Measurements from ENCODE around the gene CCT6B. TPM values are rescaled to one million over a fixed set of nuclear protein-coding genes. Genes with fewer than 3 reads are reported as not detected.
A peak's percentile ranks its signal among the peaks of the same experiment; 100 is the strongest.

Gene CCT6B
- total and polyA plus RNA-seq, 9 of the 15 experiments (the other 6 are each of a cell fraction or from before 2014, with no cell fraction given), result 0.25 to 0.91 (median 0.58) TPM

DNA sequence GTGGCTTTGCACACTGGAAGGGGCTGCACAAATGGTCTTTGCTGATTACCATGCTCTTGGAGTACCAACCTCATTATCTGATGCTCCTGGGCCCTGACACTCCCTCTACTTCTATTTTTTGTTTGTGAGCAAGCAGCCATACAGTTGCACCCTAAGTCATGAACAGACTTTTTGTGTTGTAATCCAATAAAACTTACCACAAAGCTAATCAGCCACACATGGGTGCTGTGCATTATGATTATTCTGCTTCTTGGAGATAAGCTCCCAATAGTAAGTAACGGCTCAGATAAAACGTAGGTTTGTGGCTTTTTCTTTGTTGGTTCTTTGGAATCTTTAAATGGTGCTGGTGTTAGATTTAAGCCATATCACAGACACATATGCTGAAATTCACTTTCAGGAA, 76.2 kb downstream of the CCT6B start (continued):
- TF ChIP-seq CBX2 (IDR thresholded peaks at IDR 0.05; ENCODE audit: insufficient read depth, low read length, poor library complexity, severe bottlenecking) (no peak), SNAPC5 (CRISPR knock-in tag; IDR thresholded peaks at IDR 0.05) (no peak), EGR1 (conservative IDR thresholded peaks at IDR 0.05) (no peak), JUND (IDR thresholded peaks at IDR 0.05; ENCODE audit: borderline replicate concordance, low read depth, low read length) (peak; percentile 39; the same call in 1 of the 2 replicates), JUND (tag; IDR thresholded peaks at IDR 0.05; ENCODE audit: borderline replicate concordance, low read depth, low read length) (no peak; the same call in 2 of the 3 replicates), NONO (IDR thresholded peaks at IDR 0.05; ENCODE audit: low read depth in 2 of 2, low read length in 1 of 2) (peak in 1 of 2 experiments; percentile 20; a peak in 1 of 4 replicates), CEBPB (tag; IDR thresholded peaks at IDR 0.05) (peak; percentile 52), CHCHD3 (CRISPR knock-in tag; IDR thresholded peaks at IDR 0.05) (no peak), SIN3B (IDR thresholded peaks at IDR 0.05; ENCODE audit: low read depth) (no peak), BHLHE40 (IDR thresholded peaks at IDR 0.05; ENCODE audit: low read length) (peak; percentile 64)
- TF ChIP-seq, protein P1, sequence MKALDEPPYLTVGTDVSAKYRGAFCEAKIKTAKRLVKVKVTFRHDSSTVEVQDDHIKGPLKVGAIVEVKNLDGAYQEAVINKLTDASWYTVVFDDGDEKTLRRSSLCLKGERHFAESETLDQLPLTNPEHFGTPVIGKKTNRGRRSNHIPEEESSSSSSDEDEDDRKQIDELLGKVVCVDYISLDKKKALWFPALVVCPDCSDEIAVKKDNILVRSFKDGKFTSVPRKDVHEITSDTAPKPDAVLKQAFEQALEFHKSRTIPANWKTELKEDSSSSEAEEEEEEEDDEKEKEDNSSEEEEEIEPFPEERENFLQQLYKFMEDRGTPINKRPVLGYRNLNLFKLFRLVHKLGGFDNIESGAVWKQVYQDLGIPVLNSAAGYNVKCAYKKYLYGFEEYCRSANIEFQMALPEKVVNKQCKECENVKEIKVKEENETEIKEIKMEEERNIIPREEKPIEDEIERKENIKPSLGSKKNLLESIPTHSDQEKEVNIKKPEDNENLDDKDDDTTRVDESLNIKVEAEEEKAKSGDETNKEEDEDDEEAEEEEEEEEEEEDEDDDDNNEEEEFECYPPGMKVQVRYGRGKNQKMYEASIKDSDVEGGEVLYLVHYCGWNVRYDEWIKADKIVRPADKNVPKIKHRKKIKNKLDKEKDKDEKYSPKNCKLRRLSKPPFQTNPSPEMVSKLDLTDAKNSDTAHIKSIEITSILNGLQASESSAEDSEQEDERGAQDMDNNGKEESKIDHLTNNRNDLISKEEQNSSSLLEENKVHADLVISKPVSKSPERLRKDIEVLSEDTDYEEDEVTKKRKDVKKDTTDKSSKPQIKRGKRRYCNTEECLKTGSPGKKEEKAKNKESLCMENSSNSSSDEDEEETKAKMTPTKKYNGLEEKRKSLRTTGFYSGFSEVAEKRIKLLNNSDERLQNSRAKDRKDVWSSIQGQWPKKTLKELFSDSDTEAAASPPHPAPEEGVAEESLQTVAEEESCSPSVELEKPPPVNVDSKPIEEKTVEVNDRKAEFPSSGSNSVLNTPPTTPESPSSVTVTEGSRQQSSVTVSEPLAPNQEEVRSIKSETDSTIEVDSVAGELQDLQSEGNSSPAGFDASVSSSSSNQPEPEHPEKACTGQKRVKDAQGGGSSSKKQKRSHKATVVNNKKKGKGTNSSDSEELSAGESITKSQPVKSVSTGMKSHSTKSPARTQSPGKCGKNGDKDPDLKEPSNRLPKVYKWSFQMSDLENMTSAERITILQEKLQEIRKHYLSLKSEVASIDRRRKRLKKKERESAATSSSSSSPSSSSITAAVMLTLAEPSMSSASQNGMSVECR (CRISPR knock-in tag; IDR thresholded peaks at IDR 0.05), result no peak
- TF ChIP-seq, protein P2, sequence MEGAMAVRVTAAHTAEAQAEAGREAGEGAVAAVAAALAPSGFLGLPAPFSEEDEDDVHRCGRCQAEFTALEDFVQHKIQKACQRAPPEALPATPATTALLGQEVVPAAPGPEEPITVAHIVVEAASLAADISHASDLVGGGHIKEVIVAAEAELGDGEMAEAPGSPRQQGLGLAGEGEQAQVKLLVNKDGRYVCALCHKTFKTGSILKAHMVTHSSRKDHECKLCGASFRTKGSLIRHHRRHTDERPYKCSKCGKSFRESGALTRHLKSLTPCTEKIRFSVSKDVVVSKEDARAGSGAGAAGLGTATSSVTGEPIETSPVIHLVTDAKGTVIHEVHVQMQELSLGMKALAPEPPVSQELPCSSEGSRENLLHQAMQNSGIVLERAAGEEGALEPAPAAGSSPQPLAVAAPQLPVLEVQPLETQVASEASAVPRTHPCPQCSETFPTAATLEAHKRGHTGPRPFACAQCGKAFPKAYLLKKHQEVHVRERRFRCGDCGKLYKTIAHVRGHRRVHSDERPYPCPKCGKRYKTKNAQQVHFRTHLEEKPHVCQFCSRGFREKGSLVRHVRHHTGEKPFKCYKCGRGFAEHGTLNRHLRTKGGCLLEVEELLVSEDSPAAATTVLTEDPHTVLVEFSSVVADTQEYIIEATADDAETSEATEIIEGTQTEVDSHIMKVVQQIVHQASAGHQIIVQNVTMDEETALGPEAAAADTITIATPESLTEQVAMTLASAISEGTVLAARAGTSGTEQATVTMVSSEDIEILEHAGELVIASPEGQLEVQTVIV (CRISPR knock-in tag; IDR thresholded peaks at IDR 0.05; ENCODE audit: borderline replicate concordance), result no peak
- TF ChIP-seq, protein P3, sequence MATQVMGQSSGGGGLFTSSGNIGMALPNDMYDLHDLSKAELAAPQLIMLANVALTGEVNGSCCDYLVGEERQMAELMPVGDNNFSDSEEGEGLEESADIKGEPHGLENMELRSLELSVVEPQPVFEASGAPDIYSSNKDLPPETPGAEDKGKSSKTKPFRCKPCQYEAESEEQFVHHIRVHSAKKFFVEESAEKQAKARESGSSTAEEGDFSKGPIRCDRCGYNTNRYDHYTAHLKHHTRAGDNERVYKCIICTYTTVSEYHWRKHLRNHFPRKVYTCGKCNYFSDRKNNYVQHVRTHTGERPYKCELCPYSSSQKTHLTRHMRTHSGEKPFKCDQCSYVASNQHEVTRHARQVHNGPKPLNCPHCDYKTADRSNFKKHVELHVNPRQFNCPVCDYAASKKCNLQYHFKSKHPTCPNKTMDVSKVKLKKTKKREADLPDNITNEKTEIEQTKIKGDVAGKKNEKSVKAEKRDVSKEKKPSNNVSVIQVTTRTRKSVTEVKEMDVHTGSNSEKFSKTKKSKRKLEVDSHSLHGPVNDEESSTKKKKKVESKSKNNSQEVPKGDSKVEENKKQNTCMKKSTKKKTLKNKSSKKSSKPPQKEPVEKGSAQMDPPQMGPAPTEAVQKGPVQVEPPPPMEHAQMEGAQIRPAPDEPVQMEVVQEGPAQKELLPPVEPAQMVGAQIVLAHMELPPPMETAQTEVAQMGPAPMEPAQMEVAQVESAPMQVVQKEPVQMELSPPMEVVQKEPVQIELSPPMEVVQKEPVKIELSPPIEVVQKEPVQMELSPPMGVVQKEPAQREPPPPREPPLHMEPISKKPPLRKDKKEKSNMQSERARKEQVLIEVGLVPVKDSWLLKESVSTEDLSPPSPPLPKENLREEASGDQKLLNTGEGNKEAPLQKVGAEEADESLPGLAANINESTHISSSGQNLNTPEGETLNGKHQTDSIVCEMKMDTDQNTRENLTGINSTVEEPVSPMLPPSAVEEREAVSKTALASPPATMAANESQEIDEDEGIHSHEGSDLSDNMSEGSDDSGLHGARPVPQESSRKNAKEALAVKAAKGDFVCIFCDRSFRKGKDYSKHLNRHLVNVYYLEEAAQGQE (IDR thresholded peaks at IDR 0.05; ENCODE audit: borderline replicate concordance), result no peak
- TF ChIP-seq, protein P3 (CRISPR knock-in tag; IDR thresholded peaks at IDR 0.05; ENCODE audit: low read depth), result no peak
